H1 (cell line): ENCODE data around the gene KLHL30. TPM values are rescaled to one million over a fixed set of nuclear protein-coding genes. Genes with fewer than 3 reads are reported as not detected.

Experiments used
- NRF1 ChIP-seq: IDR thresholded peaks from 2 replicates; pipeline ENCODE4 v1.6.1; 2011; ENCODE audit warnings: mild to moderate bottlenecking, low read depth, low read length, improper control_type of control experiment
- SIX5 ChIP-seq: IDR thresholded peaks from 2 replicates; pipeline ENCODE4 v1.6.1; 2011; ENCODE audit warnings: mild to moderate bottlenecking, low read depth, low read length
- TCF12 ChIP-seq: IDR thresholded peaks from 2 replicates; pipeline ENCODE4 v1.6.1; 2011; ENCODE audit warnings: low read depth, mild to moderate bottlenecking, low read length
- polyA plus RNA-seq, 7 experiments: library from polyadenylated mRNA; depleted of rRNA in 3 of 7; stranded (reverse) in 5 of 7; unstranded in 2 of 7; fragments of >200 nt in 5 of 7; fragments of 200-250 nt in 2 of 7; gene quantifications; 1 replicate in 5 of 7; 2 replicates in 1 of 7; 4 replicates in 1 of 7; pipeline versions ENCODE4 v1.2.1 to v1.2.3, GENCODE V29; 2011 to 2013; ENCODE audit warnings: missing spikeins in 2 of 7, mixed read lengths in 2 of 7
- total RNA-seq: library from RNA; stranded (reverse); fragmentation: NEBNext Ultra II Directional; extraction: Animal tissue kit (Norgen Biotek cat#: 25700); gene quantifications from 2 replicates; pipeline ENCODE4 v1.2.1, GENCODE V29; 2021
- TF ChIP-seq, protein P1 (sequence below): fragments of 300-600 bp; sonication (generic); IDR thresholded peaks from 2 replicates; pipeline ENCODE4 v1.7.1; 2012; ENCODE audit warnings: low read length, moderate library complexity, mild to moderate bottlenecking, inconsistent platforms; ENCODE audit not compliant: insufficient replicate concordance

KLHL30 gene
- total and polyA plus RNA-seq, 2 of the 8 experiments (the other 6 are each of a cell fraction or from before 2014, with no cell fraction given) = not detected

DNA sequence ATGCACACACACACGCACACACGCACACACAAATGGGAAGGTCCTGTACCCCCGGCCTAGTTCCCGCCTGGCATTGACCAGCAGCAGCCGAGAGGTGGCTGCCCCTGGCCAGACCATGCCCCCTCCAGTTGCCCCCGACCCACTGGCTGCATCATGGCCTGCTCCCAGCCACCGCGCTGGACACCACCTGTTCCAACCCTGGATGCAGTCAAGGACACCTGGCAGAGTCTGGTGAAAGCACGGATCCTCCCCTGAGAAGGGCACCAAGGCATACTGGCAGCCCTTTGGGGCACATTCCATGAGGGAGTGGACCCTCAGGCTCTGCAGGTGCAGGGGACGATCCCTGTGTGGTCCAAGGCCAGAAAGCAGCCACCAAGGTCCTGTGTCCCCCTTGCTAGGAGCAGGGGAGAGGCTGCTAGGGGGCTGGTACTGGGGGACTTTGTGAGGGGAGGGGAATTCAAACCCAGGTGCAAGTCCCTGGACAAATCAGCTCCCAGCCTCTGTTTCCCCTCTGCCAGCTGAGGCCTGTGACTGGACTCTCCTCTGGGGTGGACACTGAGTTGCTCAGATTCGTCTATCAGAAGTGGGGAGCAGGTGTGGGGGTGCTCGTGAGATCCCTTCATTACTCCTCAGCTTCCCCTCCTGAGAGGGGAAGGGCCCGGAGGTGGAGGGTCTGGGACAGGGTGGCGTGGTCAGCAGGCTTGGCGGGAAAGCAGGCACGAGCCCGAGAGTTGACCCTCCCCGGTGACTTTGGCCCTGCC lies 34.8 kb upstream of the KLHL30 start (continued):
- TF ChIP-seq NRF1 (no peak), TCF12 (no peak), SIX5 (no peak)
- TF ChIP-seq, protein P1, sequence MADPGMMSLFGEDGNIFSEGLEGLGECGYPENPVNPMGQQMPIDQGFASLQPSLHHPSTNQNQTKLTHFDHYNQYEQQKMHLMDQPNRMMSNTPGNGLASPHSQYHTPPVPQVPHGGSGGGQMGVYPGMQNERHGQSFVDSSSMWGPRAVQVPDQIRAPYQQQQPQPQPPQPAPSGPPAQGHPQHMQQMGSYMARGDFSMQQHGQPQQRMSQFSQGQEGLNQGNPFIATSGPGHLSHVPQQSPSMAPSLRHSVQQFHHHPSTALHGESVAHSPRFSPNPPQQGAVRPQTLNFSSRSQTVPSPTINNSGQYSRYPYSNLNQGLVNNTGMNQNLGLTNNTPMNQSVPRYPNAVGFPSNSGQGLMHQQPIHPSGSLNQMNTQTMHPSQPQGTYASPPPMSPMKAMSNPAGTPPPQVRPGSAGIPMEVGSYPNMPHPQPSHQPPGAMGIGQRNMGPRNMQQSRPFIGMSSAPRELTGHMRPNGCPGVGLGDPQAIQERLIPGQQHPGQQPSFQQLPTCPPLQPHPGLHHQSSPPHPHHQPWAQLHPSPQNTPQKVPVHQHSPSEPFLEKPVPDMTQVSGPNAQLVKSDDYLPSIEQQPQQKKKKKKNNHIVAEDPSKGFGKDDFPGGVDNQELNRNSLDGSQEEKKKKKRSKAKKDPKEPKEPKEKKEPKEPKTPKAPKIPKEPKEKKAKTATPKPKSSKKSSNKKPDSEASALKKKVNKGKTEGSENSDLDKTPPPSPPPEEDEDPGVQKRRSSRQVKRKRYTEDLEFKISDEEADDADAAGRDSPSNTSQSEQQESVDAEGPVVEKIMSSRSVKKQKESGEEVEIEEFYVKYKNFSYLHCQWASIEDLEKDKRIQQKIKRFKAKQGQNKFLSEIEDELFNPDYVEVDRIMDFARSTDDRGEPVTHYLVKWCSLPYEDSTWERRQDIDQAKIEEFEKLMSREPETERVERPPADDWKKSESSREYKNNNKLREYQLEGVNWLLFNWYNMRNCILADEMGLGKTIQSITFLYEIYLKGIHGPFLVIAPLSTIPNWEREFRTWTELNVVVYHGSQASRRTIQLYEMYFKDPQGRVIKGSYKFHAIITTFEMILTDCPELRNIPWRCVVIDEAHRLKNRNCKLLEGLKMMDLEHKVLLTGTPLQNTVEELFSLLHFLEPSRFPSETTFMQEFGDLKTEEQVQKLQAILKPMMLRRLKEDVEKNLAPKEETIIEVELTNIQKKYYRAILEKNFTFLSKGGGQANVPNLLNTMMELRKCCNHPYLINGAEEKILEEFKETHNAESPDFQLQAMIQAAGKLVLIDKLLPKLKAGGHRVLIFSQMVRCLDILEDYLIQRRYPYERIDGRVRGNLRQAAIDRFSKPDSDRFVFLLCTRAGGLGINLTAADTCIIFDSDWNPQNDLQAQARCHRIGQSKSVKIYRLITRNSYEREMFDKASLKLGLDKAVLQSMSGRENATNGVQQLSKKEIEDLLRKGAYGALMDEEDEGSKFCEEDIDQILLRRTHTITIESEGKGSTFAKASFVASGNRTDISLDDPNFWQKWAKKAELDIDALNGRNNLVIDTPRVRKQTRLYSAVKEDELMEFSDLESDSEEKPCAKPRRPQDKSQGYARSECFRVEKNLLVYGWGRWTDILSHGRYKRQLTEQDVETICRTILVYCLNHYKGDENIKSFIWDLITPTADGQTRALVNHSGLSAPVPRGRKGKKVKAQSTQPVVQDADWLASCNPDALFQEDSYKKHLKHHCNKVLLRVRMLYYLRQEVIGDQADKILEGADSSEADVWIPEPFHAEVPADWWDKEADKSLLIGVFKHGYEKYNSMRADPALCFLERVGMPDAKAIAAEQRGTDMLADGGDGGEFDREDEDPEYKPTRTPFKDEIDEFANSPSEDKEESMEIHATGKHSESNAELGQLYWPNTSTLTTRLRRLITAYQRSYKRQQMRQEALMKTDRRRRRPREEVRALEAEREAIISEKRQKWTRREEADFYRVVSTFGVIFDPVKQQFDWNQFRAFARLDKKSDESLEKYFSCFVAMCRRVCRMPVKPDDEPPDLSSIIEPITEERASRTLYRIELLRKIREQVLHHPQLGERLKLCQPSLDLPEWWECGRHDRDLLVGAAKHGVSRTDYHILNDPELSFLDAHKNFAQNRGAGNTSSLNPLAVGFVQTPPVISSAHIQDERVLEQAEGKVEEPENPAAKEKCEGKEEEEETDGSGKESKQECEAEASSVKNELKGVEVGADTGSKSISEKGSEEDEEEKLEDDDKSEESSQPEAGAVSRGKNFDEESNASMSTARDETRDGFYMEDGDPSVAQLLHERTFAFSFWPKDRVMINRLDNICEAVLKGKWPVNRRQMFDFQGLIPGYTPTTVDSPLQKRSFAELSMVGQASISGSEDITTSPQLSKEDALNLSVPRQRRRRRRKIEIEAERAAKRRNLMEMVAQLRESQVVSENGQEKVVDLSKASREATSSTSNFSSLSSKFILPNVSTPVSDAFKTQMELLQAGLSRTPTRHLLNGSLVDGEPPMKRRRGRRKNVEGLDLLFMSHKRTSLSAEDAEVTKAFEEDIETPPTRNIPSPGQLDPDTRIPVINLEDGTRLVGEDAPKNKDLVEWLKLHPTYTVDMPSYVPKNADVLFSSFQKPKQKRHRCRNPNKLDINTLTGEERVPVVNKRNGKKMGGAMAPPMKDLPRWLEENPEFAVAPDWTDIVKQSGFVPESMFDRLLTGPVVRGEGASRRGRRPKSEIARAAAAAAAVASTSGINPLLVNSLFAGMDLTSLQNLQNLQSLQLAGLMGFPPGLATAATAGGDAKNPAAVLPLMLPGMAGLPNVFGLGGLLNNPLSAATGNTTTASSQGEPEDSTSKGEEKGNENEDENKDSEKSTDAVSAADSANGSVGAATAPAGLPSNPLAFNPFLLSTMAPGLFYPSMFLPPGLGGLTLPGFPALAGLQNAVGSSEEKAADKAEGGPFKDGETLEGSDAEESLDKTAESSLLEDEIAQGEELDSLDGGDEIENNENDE = no peak
- TF ChIP-seq, all 59 proteins: peak for 0
